Glomerular visceral epithelial cell (primary cell): ENCODE data around the gene AGO3.
"Not testable (repeated sequence)": the region's sequence is repeated elsewhere in the genome, so short reads cannot be mapped to it uniquely, and the experiment has no call there.

Experiments used
- DNase-seq: peaks from one replicate; pipeline ENCODE4 v3.0.0-alpha.2; 2016; ENCODE audit errors: extremely low spot score

The AGO3 gene

DNA sequence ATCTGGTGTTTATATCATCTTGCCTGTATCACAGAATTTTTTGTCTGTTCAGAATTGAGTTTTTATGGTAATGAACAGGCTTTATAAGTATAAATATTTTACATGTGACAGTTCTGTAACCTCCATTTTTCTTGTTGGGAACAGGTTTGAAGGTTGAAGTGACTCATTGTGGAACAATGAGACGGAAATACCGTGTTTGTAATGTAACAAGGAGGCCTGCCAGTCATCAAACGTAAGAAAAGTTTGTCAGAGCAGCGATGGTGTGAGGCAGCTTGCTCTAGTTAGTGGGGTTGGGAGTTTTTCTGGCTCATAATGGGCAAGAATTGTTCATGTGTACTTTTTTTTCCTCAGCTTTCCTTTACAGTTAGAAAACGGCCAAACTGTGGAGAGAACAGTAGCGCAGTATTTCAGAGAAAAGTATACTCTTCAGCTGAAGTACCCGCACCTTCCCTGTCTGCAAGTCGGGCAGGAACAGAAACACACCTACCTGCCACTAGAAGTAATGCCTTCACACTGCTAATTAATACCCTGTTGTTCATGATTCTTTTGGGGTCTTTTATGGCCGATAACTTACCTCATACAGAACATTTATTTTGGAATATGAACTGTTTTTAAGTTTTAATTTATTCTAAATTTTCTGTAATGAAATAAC is 77.8 kb downstream of the AGO3 start:
- DNase-seq, result peak; percentile 63

DNA sequence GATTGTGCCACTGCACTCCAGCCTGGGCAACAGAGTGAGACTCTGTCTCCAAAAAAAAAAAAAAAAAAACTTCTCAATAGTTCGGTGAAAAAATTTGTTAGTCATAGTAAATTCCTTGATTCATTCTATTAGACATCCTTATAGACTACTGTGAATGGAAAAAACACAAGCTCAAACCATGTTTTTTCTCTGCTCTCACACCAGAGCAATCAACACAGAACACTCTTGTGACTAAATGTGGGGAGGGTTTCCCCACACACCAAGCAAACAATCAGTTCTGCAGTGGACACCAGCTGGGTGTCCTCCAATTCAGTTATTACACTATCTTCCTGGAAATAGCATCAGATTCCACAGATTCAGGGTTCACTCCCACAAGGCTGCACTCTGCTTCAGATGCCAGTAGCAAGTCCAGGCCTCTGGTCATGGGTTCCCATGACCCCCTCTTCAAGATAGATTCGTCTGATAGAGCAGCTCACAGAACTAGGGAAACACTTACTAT is 83.9 kb downstream of the AGO3 start:
- DNase-seq, result no peak

DNA sequence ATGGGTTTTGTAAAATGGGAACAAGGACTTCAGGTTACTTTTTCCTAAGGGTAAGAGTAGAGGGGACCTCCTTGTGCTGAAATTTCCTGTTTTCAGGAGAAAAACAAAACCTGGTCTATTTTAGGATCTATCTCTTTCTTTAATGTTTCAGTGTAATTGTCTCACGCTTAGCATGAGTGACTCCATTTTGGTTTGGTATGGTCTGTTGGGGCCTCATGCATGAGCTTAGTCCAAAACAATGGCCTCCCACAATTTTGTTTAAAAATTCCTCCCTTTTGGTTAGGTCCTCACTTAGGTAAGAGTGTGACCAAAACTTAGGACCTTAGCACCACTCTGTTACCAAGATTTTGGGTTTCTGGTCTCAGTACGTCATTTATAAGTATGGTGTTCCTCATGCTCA is 85.8 kb downstream of the AGO3 start:
- no peak for DNase-seq

DNA sequence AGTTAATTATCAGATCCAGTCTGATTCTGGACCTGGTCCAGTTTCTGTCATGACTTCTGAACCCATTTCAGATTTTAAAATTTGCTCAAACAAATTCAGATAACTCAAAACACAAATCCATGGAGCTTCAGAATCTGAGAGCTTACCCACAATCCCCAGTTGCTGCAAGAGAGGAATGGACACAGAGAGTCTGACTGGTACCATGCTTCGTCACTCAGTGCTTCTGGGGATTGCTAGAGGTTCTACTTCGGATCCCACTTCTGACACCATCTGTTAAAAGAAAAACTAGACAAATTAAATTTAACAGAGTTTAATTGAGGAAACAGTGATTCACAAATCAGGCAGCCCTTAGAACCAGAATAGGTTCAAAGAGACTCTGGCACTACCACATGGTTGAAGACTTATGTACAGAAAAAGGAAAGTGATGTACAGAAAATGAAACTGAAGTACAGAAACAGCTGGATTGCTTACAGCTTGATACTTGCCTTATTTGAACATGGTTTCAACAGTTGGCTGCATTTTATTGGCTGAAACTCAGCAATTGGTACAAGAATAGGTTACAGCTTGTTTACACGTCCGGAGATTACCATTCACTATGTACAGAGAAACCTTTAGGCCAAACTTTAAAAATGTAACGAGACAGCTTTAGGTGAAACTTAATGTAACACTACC is 92.3 kb downstream of the AGO3 start:
- no peak for DNase-seq

DNA sequence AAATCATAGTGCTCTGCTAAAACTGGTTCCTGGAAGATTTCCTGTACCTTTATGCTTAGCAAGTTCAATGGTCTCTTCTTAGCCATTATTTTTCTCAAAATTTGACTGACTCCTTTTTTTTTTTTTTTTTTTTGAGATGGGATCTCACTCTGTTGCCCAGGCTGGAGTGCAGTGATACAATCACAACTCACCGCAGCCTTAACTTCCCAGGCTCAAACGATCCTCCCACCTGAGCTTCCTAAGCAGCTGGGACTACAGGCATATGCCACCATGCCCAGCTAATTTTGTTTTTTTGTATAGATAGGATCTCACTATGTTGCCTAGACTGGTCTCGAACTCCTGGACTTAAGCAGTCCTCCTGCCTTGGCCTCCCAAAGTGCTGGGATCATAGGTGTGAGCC is 93.1 kb downstream of the AGO3 start:
- DNase-seq, result not testable (repeated sequence)

DNA sequence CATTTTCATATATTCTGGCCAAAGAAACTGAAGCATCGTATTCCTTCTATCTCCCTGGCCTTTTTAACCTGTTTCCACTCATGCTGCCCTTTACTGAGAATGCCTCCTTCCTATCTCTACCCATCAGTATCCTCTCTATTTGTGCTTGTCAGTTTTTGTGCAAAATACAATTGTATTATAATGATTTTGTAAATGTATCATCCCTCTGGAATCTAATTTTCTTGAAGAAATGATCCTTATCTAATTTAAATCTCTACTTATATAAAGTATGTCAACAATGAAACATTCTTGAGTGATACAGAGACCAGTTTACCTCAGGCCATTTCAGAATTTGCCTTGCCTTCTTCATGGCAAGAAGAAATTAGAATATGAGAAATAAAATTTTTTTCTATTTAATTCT is 93.9 kb downstream of the AGO3 start:
- no peak for DNase-seq

DNA sequence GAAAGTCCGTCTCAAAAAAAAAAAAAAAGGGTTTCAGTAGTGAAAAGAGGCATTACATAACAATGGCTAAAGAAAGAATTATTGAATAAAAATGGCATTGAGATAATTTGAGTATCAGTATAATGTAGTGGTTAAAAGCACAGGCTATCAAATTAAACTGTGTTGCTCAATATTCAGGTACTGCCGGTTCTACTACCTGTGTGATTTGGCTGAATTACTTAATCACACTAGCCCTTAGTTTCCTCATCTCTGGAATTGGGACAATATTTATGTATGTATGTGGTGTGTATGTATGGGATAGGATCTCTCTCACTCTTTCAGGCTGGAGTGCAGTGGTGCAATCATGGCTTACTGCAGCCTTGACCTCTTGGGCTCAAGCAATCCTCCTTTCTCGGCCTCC is 96.9 kb downstream of the AGO3 start:
- DNase-seq, result no peak

DNA sequence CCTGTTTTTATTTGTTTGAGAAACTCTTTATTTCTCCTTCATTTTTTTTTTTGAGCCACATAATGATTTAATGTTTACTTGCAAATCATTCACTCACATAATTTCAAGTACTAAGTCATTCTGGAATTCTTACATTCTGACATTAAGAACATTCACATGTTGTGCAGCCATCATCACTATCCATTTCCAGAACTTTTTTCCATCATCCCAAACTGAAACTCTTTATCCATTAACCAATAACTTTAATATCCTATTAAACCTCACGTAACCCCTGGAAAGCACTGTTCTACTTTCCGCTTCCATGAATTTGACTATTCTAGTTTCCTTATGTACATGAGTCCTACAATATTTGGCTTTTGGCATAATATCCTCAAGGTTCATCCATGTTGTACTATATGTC is 100.5 kb downstream of the AGO3 start:
- no peak for DNase-seq

DNA sequence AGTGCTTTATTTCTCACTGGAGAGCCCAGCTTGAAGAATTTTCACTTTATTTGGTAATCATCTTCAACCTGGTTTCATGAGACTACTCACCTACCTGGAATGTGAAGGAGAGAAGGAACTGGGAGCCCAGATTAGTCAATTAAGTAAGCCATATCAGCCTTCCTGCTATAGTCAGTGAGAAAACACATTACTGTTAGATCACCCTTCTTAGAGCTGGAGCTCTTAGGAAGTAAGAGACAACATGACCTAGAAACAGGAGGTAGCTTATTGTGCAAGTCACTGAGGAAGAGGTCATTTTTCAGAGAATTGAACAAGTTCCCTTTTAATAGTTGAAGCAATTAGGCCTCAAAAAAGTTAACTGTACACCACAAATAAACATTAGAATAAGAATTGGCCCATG is 103.8 kb downstream of the AGO3 start:
- DNase-seq, result peak; percentile 62

DNA sequence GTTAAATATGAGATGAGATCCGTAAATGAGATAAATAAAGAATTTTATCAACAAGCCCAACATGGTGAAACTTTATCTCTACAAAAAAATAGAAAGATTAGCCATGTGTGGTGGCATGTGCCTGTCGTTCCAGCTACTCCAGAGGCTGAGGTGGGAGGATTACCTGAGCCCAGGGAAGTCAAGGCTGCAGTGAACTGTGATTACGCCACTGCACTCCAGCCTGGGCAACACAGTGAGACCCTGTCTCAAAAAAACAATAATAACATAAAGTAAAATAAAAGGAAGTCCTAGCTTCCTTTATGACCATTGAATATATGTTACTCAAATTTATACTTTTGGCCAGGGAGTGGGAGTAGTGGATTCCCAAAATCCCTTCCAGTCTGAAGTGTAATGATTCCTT is 104.2 kb downstream of the AGO3 start:
- DNase-seq, result no peak

DNA sequence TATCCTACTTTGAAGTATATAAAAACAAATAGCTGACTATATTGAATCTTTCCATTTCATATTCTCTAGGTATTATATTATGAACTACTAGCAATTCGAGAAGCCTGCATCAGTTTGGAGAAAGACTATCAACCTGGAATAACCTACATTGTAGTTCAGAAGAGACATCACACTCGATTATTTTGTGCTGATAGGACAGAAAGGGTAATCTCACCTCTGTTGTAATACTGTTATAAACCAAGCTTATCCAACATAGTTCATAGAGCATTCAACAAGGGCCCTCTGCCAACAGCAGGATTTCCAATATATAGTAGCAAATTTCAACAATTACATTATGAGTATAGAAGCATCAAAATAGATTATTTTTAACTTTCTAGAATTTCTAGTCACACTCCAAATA is 109.3 kb downstream of the AGO3 start:
- no peak for DNase-seq

DNA sequence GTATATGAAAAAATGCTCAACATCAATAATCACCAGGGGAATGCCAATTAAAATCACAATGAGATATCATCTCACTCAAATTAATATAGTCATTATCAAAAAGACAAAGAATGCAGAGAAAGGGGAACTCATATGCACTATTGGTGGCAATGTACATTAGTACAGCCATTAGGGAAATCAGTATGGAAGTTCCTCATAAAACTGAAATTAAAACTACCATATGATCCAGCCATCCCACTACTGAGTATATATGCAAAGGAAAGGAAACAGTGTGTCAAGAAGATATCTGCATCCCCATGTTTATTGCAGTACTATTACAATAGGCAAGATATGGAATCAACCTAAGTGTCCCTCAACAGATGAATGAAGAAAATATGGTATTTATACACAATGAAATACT is 120.9 kb downstream of the AGO3 start:
- no peak for DNase-seq

DNA sequence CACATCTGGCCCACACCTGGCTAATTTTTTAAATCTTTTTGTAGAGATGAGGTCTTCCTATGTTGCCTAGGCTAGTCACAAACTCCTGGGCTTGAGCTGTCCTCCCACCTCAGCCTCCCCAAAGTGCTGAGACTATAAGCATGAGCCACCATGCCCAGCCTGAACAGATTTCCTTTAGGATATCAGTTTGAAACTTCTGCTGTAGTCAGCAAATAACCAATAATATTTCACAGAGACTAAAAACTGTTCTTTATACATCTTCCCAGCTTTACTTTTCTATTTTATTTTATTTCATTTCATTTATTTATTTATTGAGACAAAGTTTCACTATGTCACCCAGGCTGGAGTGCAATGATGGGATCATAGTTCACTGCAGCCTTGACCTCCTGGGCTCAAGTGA is 123.1 kb downstream of the AGO3 start:
- no peak for DNase-seq

DNA sequence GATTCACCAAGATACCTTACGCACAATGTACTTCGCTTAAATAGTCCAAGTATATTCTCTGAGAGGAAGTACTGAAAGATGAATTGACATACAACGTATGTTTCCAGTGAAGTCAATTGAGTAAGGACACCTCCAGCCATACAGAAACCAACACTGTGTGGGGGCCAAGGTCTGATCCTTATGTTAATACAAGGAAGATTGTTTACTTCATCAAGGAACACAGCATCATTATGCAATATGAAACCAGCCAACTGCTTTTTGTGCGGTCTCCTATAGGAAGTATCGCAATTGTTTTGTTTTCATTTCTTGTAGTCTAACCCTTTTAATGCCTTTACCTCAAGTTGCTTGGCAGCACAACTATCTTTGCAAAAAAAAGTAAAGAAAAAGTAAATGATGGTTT is 124.8 kb downstream of the AGO3 start:
- no peak for DNase-seq

DNA sequence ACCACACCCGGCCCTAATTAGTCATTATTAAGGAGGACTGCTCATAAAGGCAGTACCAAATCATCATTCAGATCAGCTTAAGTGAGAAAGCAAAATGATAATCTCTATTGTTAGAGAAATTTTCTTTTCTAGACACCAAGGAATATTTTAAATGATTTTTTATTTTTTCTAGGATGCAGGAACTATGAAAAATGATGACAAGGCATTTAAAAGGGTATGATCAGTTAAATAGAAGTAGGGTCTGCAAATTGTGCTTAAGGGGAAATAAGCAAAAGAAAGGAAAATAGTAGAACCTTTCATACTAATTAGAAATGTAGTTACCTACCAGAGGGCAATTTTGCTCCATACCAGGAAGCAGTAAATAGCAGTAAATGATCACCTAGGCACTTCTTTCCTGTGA is 131.4 kb downstream of the AGO3 start:
- DNase-seq, result no peak

DNA sequence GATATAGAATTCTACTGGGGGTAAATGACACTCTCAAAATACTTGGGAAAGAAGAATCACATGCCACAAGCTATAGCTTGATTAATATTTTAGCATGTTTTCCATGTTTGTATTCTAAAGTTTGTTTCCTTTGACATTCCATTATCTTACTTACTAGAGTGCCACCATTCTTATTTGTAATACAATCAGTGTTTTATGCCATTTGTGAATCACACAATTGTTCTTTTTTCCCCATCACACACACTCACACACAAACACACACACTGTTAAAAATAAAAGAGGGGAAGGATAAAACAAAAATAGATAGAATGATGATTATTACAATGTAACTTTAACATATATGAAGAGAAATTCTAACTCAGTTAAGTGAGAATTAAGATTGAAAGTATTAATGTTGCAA is 137.0 kb downstream of the AGO3 start:
- DNase-seq, result no peak

DNA sequence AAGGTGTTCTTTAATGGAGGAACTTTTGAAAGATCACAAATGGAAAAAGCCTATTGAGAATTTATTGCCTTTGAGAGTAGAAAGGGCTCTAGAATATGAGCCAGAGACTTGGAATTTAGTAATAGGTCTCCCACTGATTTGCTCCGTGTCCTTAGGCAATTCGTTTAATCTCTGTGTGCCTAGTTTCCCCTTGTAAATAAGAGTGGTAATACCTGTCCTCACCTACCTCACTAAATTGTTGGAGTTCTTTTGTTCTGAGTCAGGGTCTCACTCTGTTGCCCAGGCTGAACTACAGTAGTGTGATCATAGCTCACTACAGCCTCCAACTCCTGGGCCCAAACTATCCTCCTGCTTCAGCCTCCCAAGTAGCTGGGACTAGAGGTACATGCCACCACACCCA is 138.0 kb downstream of the AGO3 start:
- DNase-seq, result no peak

DNA sequence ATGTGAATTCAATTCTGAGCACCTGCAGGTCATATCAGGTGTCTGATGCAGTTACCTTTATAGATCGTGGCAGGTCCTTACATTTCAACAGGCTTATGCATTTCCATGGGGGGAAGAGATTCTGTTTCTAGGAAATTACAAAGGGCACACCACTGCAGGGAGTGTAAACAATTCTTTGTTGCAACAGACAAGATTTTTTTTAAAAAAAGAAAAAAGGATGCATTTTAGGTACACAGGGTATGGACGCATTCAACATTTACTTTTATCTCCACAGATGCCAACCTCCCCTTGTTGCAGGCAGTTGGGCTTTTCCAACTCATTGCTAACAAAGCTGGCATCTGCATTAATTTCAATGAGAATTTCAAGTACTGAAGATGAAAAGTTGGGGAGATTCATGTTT is 139.4 kb downstream of the AGO3 start:
- no peak for DNase-seq

DNA sequence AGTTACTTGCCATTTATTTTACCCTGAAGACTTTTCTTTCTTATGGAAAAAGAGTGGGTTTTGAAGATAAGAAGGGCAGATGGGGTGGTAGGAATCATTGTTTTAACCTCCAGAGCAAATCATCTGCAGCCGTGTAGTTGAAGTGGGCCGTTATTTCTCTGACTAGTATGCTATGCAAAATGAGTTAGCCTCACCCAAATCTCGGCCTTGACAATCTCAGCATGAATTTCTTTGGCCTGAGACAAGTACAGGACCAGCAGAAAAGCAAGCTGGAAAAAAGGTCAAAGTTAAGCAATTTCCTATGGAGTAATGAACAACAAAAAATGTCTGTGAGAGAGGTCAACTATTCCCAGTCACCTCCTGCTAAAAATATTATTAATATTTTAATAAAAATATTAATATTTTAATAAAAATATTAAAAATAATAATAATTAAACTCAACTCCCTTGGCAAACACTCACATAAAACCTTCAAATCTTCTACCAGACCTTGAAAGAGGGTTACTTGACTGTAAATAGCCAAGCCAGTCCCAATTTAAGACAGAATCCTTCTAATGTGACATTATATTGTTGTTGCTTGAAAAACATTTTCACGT is 146.2 kb downstream of the AGO3 start:
- DNase-seq, result no peak

DNA sequence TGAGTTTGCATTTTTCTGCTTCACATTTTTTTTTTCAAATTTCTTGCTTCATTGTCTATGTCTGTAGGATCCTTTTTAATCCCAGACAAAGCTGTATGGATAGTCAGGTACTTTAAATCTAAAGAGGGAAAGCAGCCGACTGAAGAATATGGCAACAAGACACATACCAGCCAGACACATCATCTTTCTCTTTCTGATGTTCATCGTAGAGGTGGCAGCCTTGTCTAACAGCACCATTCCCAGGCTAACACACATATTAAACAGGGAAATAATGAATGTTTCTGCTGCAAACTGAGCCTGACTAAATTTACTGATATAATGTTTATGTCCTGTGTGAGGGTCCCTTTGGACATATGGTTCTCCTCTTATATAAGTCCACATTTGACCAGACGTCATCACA is 149.3 kb downstream of the AGO3 start:
- no peak for DNase-seq

DNA sequence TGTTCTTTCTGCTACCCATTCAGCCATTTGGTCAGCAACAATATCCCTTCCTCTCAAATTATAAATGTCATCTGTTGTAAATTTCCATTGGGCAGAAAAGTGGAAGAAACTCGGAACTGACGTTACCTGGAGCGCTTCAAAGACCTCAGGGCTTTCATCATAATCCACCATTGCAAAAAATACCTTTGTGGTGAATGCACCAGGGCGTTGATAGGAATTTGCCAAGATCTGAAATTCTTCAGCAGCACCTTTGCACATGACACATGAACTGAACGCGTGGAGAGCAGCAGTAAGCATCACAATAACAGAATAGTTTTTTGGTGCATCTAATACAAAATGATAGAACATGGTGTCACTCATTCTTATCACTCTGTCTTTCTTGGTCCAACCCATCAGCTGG is 149.9 kb downstream of the AGO3 start:
- DNase-seq, result no peak

DNA sequence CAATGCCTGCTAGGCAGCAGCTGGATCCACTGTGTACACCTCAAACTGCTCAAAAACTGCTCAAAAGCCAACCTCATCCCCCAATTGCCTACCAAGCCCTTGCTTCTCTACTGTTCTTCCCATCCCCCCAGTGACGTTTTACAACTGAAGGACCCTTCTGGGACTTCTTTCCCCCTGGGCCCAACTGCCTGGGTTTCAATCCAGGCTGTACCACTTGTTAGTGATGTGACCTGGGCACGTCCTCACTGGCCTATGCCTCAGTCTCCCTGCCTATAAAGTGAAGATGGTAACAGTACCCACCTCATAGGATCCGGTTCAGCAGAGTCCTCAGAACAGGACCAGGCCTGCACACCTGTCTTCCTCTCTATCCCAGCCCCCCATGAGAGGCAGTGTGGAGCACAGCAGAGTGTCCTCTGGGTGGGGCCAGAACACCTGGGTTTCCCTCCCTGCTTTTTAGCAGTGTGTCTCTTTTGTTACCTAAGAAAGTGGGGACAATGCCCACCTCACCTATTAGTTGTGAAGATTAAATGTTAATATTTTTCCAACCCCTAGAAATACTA is 151.1 kb downstream of the AGO3 start:
- no peak for DNase-seq

DNA sequence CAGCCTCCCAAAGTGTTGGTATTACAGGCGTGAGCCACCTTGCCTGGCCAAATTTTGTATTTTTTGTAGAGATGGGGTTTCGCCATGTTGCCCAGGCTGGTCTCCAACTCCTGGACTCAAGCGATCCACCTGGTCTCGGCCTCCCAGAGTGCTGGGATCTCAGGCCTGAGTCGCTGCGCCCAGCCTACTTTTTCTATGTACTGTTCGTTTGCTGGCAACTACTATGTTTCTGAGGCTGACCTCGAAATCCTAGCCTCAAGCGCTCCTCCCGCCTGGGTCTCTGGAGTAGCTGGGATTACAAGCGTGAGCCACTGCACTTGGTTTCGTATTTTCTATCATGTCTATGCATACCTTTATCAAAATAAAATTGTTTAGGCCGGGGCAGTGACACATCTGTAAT is 152.3 kb downstream of the AGO3 start:
- no peak for DNase-seq
